Spinal cord (tissue), 10 donors: ENCODE measurements around the gene TUBB1. TPM values are rescaled to one million over a fixed set of nuclear protein-coding genes. Genes with fewer than 3 reads are reported as not detected.

ENCODE experiments used
- DNase-seq, 6 donors: peaks; one replicate each; pipeline versions ENCODE4 v3.0.0 to v3.0.0-alpha.2; 2013 to 2015; ENCODE audit warnings: low spot score in 6 of 6, low read depth in 4 of 6
- H3K27ac ChIP-seq: one replicate; pipeline ENCODE4 v1.5.1; 2013; ENCODE audit warnings: low read depth, low read length, control low read depth
- H3K27me3 ChIP-seq: one replicate; pipeline ENCODE4 v1.6.1; 2013; ENCODE audit warnings: low read length; ENCODE audit not compliant: control insufficient read depth, insufficient read depth
- H3K36me3 ChIP-seq: one replicate; pipeline ENCODE4 v1.6.1; 2013; ENCODE audit warnings: low read length; ENCODE audit not compliant: control insufficient read depth, insufficient read depth
- H3K4me1 ChIP-seq: one replicate; pipeline ENCODE4 v1.6.1; 2013; ENCODE audit warnings: low read length; ENCODE audit not compliant: control insufficient read depth, insufficient read depth
- H3K4me3 ChIP-seq: one replicate; pipeline ENCODE4 v1.5.1; 2013; ENCODE audit warnings: low read depth, low read length, control low read depth
- H3K9me3 ChIP-seq: one replicate; pipeline ENCODE4 v1.6.1; 2013; ENCODE audit warnings: low read length; ENCODE audit not compliant: control insufficient read depth, insufficient read depth
- WGBS: methylation state at CpG from one replicate; pipeline ENCODE4 v1.1.5; 2013; ENCODE audit warnings: missing lambda C conversion rate; ENCODE audit not compliant: insufficient coverage; 5-methylcytosine and 5-hydroxymethylcytosine counted together
- long read RNA-seq, 4 donors: transcript quantifications; one replicate each; lab custom pipeline, GENCODE V29; 2026
- polyA plus RNA-seq, 2 donors: library from polyadenylated mRNA; unstranded; fragments of 120-200 nt; gene quantifications; one replicate each; pipeline ENCODE4 v1.2.1, GENCODE V29; 2013; ENCODE audit not compliant: insufficient read length in 2 of 2
- total RNA-seq, 2 donors: library from RNA; depleted of rRNA in 1 of 2; stranded (reverse); fragments of 120-200 nt in 1 of 2; fragments of >200 nt in 1 of 2; gene quantifications; one replicate each; pipeline versions ENCODE4 v1.2.3 to v1.2.4, GENCODE V29; 2013 to 2014
- donor health status: healthy.

TUBB1 gene
- total RNA-seq = 1 to 10 TPM; 1.2 to 3.4 TPM
- polyA plus RNA-seq = 1 to 10 TPM; 1.1 TPM
- long read RNA-seq, donor 1, partial matches to known transcripts = 2,294 of 2,328 reads
- long read RNA-seq, donor 1, other reads (novel, unspliced or antisense) = 34 of 2,328 reads
- long read RNA-seq, donor 2 = 0 reads
- long read RNA-seq, donor 3 = 0 reads
- long read RNA-seq, donor 4, partial matches to known transcripts = 3,858 of 3,896 reads
- long read RNA-seq, donor 4, other reads (novel, unspliced or antisense) = 36 of 3,896 reads

DNA sequence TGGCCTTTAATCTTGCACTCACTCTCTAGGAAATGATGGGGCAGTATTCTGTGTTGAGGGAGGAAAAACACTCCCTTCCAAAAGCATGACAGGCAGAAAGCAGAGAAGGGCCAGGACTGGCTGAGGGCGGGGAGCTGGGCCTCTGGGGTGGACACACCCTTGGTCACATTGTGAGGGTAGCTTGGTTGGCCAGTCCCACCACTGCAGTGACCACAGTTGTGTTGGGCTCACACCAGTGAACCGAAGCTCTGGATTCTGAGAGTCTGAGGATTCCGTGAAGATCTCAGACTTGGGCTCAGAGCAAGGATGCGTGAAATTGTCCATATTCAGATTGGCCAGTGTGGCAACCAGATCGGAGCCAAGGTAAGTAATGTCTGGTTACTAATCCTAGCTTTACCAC, at the start of gene TUBB1:
Gene TUBB1, plus strand, starts transcription at position 213 of the 400 bp plus-strand sequence. Its CDS starts 94 bp downstream, at position 307.
- whole genome bisulfite sequencing = 89% methylated on average over 3 of the region's 5 CpGs
- H3K27ac ChIP-seq = no peak within 1 kb of the TSS
- no peaks in the 10 kb centered on the region for H3K27me3 ChIP-seq
- no peak within 1 kb of the TSS for H3K4me3 ChIP-seq
- peaks cover 3% of the 10 kb centered on the region for H3K4me1 ChIP-seq
- no peaks in the 10 kb centered on the region for H3K9me3 ChIP-seq
- H3K36me3 ChIP-seq = peaks cover 31% of the 10 kb centered on the region
- DNase-seq = no peak

DNA sequence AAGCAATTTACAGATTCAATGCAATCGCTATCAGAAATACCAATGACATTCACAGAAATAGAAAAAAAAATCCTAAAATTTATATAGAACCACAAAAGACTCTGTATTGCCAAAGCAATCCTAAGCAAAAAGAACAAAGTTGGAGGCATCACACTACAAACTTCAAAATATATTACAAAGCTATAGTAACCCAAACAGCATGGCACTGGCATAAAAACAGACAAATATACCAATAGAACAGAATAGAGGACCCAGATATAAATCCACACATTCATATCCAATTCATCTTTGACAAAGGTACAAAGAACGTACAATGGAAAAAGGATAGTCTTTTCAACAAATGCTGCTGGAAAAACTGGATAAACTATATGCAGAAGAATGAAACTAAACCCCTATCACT, 49.8 kb upstream of the TUBB1 start:
- H3K9me3 ChIP-seq = no peaks in the 10 kb centered on the region
- H3K27me3 ChIP-seq = no peaks in the 10 kb centered on the region
- no CpG with 5 or more reads among the region's 2 CpGs for WGBS
- H3K36me3 ChIP-seq = no peaks in the 10 kb centered on the region
- H3K27ac ChIP-seq = no peak overlapping the region
- DNase-seq = no peak
- no peak overlapping the region for H3K4me3 ChIP-seq
- no peaks in the 10 kb centered on the region for H3K4me1 ChIP-seq

DNA sequence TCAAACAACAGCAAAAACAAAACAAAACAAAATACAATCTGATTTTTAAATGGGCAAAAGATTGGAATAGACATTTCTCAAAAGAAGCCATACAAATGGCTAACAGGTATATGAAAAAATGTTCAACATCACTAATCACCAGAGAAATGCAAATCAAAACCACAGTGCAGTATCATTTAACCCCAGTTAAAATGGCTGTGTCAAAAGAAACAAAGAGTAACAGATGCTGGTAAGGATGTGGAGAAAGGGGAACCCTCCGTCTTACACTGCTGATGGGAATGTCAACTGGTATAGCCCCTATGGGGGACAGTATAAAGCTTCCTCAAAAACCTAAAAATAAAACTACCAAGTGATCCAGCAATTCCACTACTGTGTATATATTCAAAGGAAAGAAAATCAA, 49.1 kb upstream of the TUBB1 start:
- no peak overlapping the region for H3K27ac ChIP-seq
- H3K9me3 ChIP-seq = no peaks in the 10 kb centered on the region
- H3K4me1 ChIP-seq = no peaks in the 10 kb centered on the region
- H3K27me3 ChIP-seq = no peaks in the 10 kb centered on the region
- H3K36me3 ChIP-seq = no peaks in the 10 kb centered on the region
- DNase-seq = no peak
- WGBS = no CpG with 5 or more reads among the region's 1 CpG
- H3K4me3 ChIP-seq = no peak overlapping the region

- Histone ChIP-seq H3K9me3 (no peaks in the 10 kb centered on the region), H3K4me3 (no peak overlapping the region), H3K27ac (no peak overlapping the region), H3K27me3 (no peaks in the 10 kb centered on the region), H3K4me1 (no peaks in the 10 kb centered on the region), H3K36me3 (no peaks in the 10 kb centered on the region)
- no peak for DNase-seq
- 75% methylated on average over 5 of the region's 6 CpGs for WGBS
Measured at GRCh38 chr20:58971429-58971828, 47.8 kb upstream of the TUBB1 start.

DNA sequence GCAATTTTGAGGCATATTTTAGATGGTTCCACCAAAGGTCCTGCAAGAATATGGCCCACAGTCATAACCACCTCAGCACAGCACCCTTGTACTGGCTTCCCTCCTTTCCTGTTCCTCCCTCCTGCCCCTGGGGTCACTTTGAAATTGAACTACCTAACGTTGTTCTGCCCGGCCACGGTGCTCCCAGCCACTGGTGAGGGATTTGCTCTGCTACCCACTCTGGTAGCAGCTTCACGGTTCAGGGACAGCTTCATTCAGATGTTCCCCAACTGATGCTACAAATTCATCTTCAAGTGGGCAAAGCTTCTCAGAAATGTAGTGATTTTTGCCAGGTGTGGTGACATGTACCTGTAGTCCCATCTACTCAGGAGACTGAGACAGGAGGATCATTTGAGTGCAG, 46.0 kb upstream of the TUBB1 start:
- no peaks in the 10 kb centered on the region for H3K4me1 ChIP-seq
- no peaks in the 10 kb centered on the region for H3K27me3 ChIP-seq
- DNase-seq = no peak
- no peaks in the 10 kb centered on the region for H3K36me3 ChIP-seq
- no peak overlapping the region for H3K4me3 ChIP-seq
- H3K27ac ChIP-seq = no peak overlapping the region
- no peaks in the 10 kb centered on the region for H3K9me3 ChIP-seq
- 73% methylated on average over 3 of the region's 4 CpGs for WGBS

GRCh38 chr20:58973866-58974265, 45.4 kb upstream of the TUBB1 start:
- no peak for DNase-seq
- no peaks in the 10 kb centered on the region for H3K9me3 ChIP-seq
- no peak overlapping the region for H3K4me3 ChIP-seq
- no peaks in the 10 kb centered on the region for H3K4me1 ChIP-seq
- no peaks in the 10 kb centered on the region for H3K36me3 ChIP-seq
- H3K27me3 ChIP-seq = no peaks in the 10 kb centered on the region
- 90% methylated on average over 3 of the region's 3 CpGs for WGBS
- no peak overlapping the region for H3K27ac ChIP-seq

DNA sequence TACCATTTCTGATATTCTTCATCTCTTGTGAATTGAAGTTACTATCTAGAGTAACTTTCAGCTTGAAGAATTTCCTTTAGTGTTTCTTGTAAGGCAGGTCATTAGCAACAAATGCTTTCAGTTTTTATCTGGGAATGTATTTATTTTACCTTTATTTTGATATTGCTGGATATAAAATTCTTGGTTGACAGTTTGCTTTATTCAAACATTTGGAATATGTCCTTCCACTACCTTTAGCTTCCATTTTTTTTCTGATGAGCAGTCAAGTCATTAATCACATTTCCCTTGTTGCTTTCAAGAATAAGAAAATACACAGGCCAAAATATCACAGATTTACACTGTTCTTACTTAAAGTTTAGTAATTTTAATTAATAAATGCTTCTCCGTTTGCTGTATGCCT, 43.9 kb upstream of the TUBB1 start:
- WGBS = no CpG with 5 or more reads among the region's 1 CpG
- Histone ChIP-seq H3K4me3 (no peak overlapping the region), H3K4me1 (no peaks in the 10 kb centered on the region), H3K27ac (no peak overlapping the region), H3K36me3 (no peaks in the 10 kb centered on the region), H3K27me3 (no peaks in the 10 kb centered on the region), H3K9me3 (no peaks in the 10 kb centered on the region)
- DNase-seq = no peak

DNA sequence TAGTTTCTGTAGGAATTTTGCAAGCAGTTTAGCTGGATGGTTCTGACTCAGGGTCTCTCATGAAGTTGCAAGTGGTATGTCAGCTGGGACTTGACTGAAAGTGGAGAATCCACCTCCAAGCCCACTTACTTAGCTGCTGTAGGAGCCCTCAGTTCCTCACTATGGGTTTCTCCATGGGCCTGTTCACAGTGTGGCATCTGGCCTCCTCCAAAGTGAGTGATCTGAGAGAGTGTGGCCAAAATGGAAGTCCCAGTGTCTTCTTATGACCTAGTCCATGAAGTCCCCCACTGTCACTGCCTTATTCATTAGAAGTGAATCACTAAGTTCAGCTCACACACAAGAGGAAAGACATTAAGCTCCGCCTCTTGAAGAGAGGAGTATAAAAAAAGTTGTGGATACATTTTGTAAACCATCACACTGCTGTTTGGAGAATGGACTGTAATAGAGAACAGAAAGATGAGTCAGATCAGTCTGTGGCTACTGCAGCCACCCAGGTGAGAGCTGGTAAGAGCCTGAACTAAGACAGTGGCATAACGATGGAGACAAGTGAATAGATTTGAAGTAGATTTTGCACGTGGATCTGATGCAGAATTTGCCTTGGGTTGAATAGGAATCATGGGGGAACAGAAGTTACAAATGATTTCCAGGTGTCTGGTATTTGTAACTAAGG, 43.0 kb upstream of the TUBB1 start:
- WGBS = 100% methylated on average over 2 of the region's 3 CpGs
- H3K4me3 ChIP-seq = no peak overlapping the region
- H3K4me1 ChIP-seq = peaks cover 4% of the 10 kb centered on the region
- no peak for DNase-seq
- H3K27ac ChIP-seq = no peak overlapping the region
- no peaks in the 10 kb centered on the region for H3K36me3 ChIP-seq
- no peaks in the 10 kb centered on the region for H3K9me3 ChIP-seq
- H3K27me3 ChIP-seq = no peaks in the 10 kb centered on the region

DNA sequence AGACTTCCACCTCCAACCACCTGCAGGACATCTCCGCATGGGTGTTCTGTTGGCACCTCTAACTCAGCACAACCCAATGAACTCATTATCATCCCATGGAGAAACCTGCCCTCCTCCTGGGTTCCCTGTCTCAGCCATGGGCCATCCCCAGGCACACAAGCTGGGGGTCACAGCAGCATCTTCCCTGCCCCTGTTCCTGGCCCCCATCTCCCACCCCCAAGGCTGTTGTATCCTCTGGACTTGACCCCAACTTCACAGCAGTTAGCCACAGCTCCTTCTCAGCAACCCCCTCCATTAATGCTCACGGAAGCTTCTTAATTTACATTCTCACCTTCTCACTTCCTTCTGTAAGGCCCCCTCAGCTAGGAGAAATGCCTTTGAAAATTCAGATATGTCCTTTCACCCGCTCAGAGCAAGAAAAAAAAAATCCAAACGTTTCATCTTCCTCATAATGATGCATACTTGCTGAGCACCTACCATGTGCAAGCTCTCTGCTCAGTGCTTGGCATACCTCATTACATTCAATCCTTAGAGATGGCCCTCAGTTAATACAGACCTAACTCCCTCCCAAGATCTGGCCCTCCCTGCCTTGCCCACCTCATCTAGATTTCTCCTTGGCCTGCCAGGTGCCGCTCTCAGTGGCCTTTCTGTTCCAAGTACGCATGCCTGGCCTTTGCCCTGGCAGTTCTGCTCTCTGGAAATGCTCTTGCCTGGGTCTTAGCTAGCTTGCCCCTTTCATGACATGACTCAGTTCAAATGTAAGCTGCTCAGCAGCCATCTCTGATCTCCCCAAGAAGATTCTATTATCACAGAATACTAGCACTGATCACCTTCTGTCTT, 40.7 kb upstream of the TUBB1 start:
- DNase-seq = no peak
- Histone ChIP-seq H3K4me1 (peaks cover 19% of the 10 kb centered on the region), H3K4me3 (no peak overlapping the region), H3K36me3 (no peaks in the 10 kb centered on the region), H3K27me3 (no peaks in the 10 kb centered on the region), H3K27ac (no peak overlapping the region), H3K9me3 (no peaks in the 10 kb centered on the region)
- WGBS = 70% methylated on average over 6 of the region's 6 CpGs
